Osteocyte (in vitro differentiated cells): ENCODE measurements around the gene ANO4. TPM values are rescaled to one million over a fixed set of nuclear protein-coding genes. Genes with fewer than 3 reads are reported as not detected.
"Not testable (repeated sequence)": the region's sequence is repeated elsewhere in the genome, so short reads cannot be mapped to it uniquely, and the experiment has no call there.

Source experiments
- DNase-seq: peaks from one replicate; pipeline ENCODE4 v3.0.0; 2021; ENCODE audit warnings: mixed read lengths; ENCODE audit not compliant: unreplicated experiment; ENCODE audit errors: extremely low spot score
- H3K27ac Mint-ChIP-seq: one replicate; pipeline ENCODE4 v1.8.0; 2021; ENCODE audit warnings: mild to moderate bottlenecking, mixed read lengths; ENCODE audit not compliant: unreplicated experiment
- H3K27me3 Mint-ChIP-seq: one replicate; pipeline ENCODE4 v1.8.0; 2021; ENCODE audit warnings: mixed read lengths; ENCODE audit not compliant: unreplicated experiment
- H3K36me3 Mint-ChIP-seq: one replicate; pipeline ENCODE4 v1.8.0; 2021; ENCODE audit warnings: mixed read lengths; ENCODE audit not compliant: unreplicated experiment
- H3K4me1 Mint-ChIP-seq: one replicate; pipeline ENCODE4 v1.8.0; 2021; ENCODE audit warnings: mixed read lengths; ENCODE audit not compliant: unreplicated experiment
- H3K4me3 Mint-ChIP-seq: one replicate; pipeline ENCODE4 v1.8.0; 2021; ENCODE audit warnings: mild to moderate bottlenecking, moderate library complexity, mixed read lengths; ENCODE audit not compliant: unreplicated experiment
- H3K9me3 Mint-ChIP-seq: one replicate; pipeline ENCODE4 v1.8.0; 2021; ENCODE audit warnings: mixed read lengths; ENCODE audit not compliant: unreplicated experiment
- total RNA-seq: library from RNA; stranded (reverse); gene quantifications from 2 replicates; pipeline ENCODE4 v1.2.1, GENCODE V29; 2021
- TF ChIP-seq, protein P1 (sequence below): fragments of 200-600 bp; sonication (generic); IDR thresholded peaks from 2 replicates; pipeline ENCODE4 v1.5.0; 2021; ENCODE audit warnings: antibody characterized with exemption, mild to moderate bottlenecking, moderate library complexity

ANO4 gene
- total RNA-seq, 1 donor from 2014 or later = 0.48 TPM

DNA sequence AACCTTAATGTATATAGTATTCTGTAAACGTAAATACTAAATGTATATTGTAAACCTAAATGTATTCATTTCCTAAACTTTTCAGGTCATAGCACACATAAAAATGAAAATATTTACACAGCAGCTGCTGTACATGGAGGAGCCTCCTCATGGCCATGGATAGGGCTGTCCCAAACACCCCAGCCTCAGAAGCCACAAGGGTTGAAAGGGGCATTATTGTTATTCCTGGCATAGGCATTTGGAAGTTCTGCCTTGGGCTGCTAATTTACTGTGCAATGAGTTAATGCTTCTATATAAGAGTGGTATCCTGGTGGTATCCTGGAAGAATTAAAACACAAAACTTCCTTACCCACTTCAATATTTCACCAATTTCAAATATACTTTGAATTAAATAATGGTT lies 256.1 kb downstream of the ANO4 start:
- Mint-ChIP-seq H3K36me3 (no peaks in the 10 kb centered on the region), H3K27ac (no peak overlapping the region), H3K9me3 (no peaks in the 10 kb centered on the region), H3K4me3 (no peak overlapping the region), H3K27me3 (no peaks in the 10 kb centered on the region), H3K4me1 (peaks cover 22% of the 10 kb centered on the region)
- no peak for DNase-seq
- TF ChIP-seq, protein P1, sequence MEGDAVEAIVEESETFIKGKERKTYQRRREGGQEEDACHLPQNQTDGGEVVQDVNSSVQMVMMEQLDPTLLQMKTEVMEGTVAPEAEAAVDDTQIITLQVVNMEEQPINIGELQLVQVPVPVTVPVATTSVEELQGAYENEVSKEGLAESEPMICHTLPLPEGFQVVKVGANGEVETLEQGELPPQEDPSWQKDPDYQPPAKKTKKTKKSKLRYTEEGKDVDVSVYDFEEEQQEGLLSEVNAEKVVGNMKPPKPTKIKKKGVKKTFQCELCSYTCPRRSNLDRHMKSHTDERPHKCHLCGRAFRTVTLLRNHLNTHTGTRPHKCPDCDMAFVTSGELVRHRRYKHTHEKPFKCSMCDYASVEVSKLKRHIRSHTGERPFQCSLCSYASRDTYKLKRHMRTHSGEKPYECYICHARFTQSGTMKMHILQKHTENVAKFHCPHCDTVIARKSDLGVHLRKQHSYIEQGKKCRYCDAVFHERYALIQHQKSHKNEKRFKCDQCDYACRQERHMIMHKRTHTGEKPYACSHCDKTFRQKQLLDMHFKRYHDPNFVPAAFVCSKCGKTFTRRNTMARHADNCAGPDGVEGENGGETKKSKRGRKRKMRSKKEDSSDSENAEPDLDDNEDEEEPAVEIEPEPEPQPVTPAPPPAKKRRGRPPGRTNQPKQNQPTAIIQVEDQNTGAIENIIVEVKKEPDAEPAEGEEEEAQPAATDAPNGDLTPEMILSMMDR = no peak

DNA sequence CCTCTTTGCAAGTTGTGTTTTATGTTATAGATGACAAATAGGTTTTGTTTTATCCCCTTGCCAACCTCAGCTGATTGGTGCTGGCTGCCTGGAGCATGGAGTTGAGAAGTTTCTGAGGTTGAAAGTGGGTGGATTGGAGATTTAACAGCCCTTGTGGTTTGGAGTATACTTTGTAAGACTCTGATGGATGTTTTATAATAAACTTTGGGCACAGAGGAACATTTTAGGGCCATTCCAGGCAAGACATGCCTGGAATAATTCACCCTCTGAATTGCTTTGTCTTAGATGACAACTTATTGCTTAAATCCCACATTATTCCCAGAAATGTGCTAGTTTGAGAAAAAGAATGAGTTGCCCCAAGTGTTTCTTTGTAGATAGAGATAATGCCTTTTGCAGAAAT lies 256.6 kb downstream of the ANO4 start:
- Mint-ChIP-seq H3K27me3 (no peaks in the 10 kb centered on the region), H3K9me3 (no peaks in the 10 kb centered on the region), H3K27ac (no peak overlapping the region), H3K36me3 (no peaks in the 10 kb centered on the region), H3K4me1 (peaks cover 22% of the 10 kb centered on the region), H3K4me3 (no peak overlapping the region)
- DNase-seq = no peak
- TF ChIP-seq, protein P1 = no peak

DNA sequence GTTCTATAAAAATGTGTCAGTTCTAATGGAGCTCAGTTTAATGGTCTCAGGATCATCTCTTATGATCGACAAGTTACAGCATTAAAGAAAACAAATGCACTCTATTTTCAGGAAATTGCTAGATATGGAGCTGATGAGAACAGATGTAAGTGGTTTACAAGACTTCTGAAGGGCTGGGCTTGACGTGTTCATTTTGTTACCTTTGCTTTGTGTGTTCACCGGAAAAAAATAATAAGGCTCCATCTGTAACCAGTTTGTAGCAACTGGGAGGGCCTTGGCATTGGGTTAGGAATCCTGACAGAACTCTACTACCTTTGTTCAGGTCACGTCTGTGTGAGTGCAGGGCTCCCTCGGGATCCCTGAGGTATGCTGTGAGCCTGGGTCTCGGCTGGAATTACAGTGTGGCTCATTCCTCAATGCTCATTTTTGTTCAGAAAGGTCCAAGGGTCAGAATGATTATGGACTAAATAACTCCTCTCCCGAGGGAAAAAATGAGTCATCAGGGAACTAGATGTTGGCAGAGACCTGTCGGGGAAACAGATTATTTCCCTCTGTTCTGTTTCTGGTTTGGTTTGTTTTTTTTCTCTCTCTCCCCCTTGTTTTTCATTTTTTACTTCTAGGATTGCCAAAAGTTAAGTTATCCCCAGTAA lies 257.4 kb downstream of the ANO4 start:
- H3K36me3 Mint-ChIP-seq = no peaks in the 10 kb centered on the region
- DNase-seq = no peak
- no peaks in the 10 kb centered on the region for H3K27me3 Mint-ChIP-seq
- peaks cover 22% of the 10 kb centered on the region for H3K4me1 Mint-ChIP-seq
- TF ChIP-seq, protein P1 = no peak
- H3K27ac Mint-ChIP-seq = peak overlapping the region; percentile 54
- H3K9me3 Mint-ChIP-seq = no peaks in the 10 kb centered on the region
- H3K4me3 Mint-ChIP-seq = no peak overlapping the region

GRCh38 chr12:101053203-101053602 lies 258.6 kb downstream of the ANO4 start:
- Mint-ChIP-seq H3K4me1 (peaks cover 22% of the 10 kb centered on the region), H3K9me3 (no peaks in the 10 kb centered on the region), H3K36me3 (no peaks in the 10 kb centered on the region), H3K27ac (no peak overlapping the region), H3K4me3 (no peak overlapping the region), H3K27me3 (no peaks in the 10 kb centered on the region)
- TF ChIP-seq, protein P1 = no peak
- no peak for DNase-seq

GRCh38 chr12:101055940-101056339 lies 261.4 kb downstream of the ANO4 start:
- no peak for DNase-seq
- H3K9me3 Mint-ChIP-seq = no peaks in the 10 kb centered on the region
- H3K27me3 Mint-ChIP-seq = peaks cover 4% of the 10 kb centered on the region
- H3K4me3 Mint-ChIP-seq = no peak overlapping the region
- H3K36me3 Mint-ChIP-seq = no peaks in the 10 kb centered on the region
- H3K4me1 Mint-ChIP-seq = peaks cover 15% of the 10 kb centered on the region
- H3K27ac Mint-ChIP-seq = no peak overlapping the region
- TF ChIP-seq, protein P1 = no peak

- not testable (repeated sequence) for H3K27me3 Mint-ChIP-seq, H3K27ac Mint-ChIP-seq, DNase-seq, H3K36me3 Mint-ChIP-seq, H3K9me3 Mint-ChIP-seq, H3K4me1 Mint-ChIP-seq, H3K4me3 Mint-ChIP-seq
These were observed 267.9 kb downstream of the ANO4 start for GRCh38 chr12:101062508-101062907.
